Ishikawa (cell line): ENCODE results near the gene NR5A1.

ENCODE experiments used
- CEBPB ChIP-seq: IDR thresholded peaks from 2 replicates; pipeline ENCODE4 v1.6.1; 2012
- CREB1 ChIP-seq: IDR thresholded peaks from 2 replicates; pipeline ENCODE4 v1.6.1; 2012; ENCODE audit warnings: low read depth
- EGR1 ChIP-seq: IDR thresholded peaks from 2 replicates; pipeline ENCODE4 v1.6.1; 2012
- EP300 ChIP-seq: IDR thresholded peaks from 2 replicates; pipeline ENCODE4 v1.6.1; 2012; ENCODE audit warnings: borderline replicate concordance
- FOXM1 ChIP-seq: IDR thresholded peaks from 2 replicates; pipeline ENCODE4 v1.6.1; 2012; ENCODE audit warnings: low read depth, borderline replicate concordance
- MAX ChIP-seq: IDR thresholded peaks from 2 replicates; pipeline ENCODE4 v1.6.1; 2012
- NFIC ChIP-seq: IDR thresholded peaks from 2 replicates; pipeline ENCODE4 v1.6.1; 2012
- RAD21 ChIP-seq: IDR thresholded peaks from 2 replicates; pipeline ENCODE4 v1.6.1; 2012; ENCODE audit warnings: low read depth
- REST ChIP-seq: IDR thresholded peaks from 2 replicates; pipeline ENCODE4 v1.6.1; 2012; ENCODE audit warnings: low read depth, mild to moderate bottlenecking
- TAF1 ChIP-seq: IDR thresholded peaks from 2 replicates; pipeline ENCODE4 v1.6.1; 2012; ENCODE audit warnings: low read depth, mild to moderate bottlenecking
- TCF12 ChIP-seq: IDR thresholded peaks from 2 replicates; pipeline ENCODE4 v1.6.1; 2012; ENCODE audit warnings: low read depth
- TEAD4 ChIP-seq: IDR thresholded peaks from 2 replicates; pipeline ENCODE4 v1.6.1; 2012
- USF1 ChIP-seq: IDR thresholded peaks from 2 replicates; pipeline ENCODE4 v1.6.1; 2012
- YY1 ChIP-seq: IDR thresholded peaks from 2 replicates; pipeline ENCODE4 v1.6.1; 2012; ENCODE audit warnings: low read depth
- ZBTB7A ChIP-seq: IDR thresholded peaks from 2 replicates; pipeline ENCODE4 v1.6.1; 2012; ENCODE audit warnings: low read depth

The NR5A1 gene

GRCh38 chr9:124481115-124481514 is 26.1 kb downstream of the NR5A1 start:
- TF ChIP-seq USF1 (no peak), TAF1 (no peak), TEAD4 (no peak), CEBPB (0 out of 2 replicates have a peak, but pooled peaks have one; percentile 28), NFIC (no peak), EP300 (no peak), CREB1 (no peak)

- TF ChIP-seq TCF12 (no peak), CEBPB (no peak), RAD21 (peak; percentile 41), USF1 (peak; percentile 49; the same call in 1 of the 2 replicates), YY1 (peak; percentile 62; the same call in 1 of the 2 replicates), MAX (peak; percentile 74)
Observed at GRCh38 chr9:124480621-124480981, 26.6 kb downstream of the NR5A1 start.

GRCh38 chr9:124479947-124480620 is 27.1 kb downstream of the NR5A1 start:
- TF ChIP-seq ZBTB7A, result no peak
- no peak for TF ChIP-seq TCF12

GRCh38 chr9:124479371-124479770 is 27.8 kb downstream of the NR5A1 start:
- TF ChIP-seq YY1 (no peak), CEBPB (no peak), REST (peak; percentile 30), TAF1 (no peak), FOXM1 (no peak), CREB1 (no peak), MAX (no peak), USF1 (no peak), TCF12 (no peak)

- no peak for TF ChIP-seq EP300
- no peak for TF ChIP-seq CREB1
- TF ChIP-seq MAX, result no peak
- TF ChIP-seq RAD21, result no peak
- no peak for TF ChIP-seq TCF12
- no peak for TF ChIP-seq FOXM1
- TF ChIP-seq YY1, result no peak
- TF ChIP-seq NFIC, result no peak
- TF ChIP-seq CEBPB, result no peak
- no peak for TF ChIP-seq TAF1
- TF ChIP-seq ZBTB7A, result no peak
- TF ChIP-seq USF1, result no peak
- TF ChIP-seq REST, result no peak
- no peak for TF ChIP-seq TEAD4
- TF ChIP-seq EGR1, result no peak
Observed at GRCh38 chr9:124478354-124478753, 28.8 kb downstream of the NR5A1 start.
